HG02884 (cell line): ENCODE measurements around the gene SLMAP.

ENCODE experiments used
- ATAC-seq: cut with Tn5 transposase; IDR thresholded peaks from one replicate; pipeline ENCODE4 v1.9.1; 2021; ENCODE audit warnings: mild to moderate bottlenecking, moderate library complexity; ENCODE audit not compliant: unreplicated experiment

SLMAP gene

GRCh38 chr3:57755741-57756527 lies at the start of gene SLMAP:
Gene SLMAP (plus strand): TSS chr3:57756309. CDS start chr3:57757652, 1,343 bp downstream.
- ATAC-seq: peak; percentile 94

- no peak for ATAC-seq
Observed at GRCh38 chr3:57706462-57706861, 49.6 kb upstream of the SLMAP start.

- ATAC-seq: no peak
Observed at GRCh38 chr3:57709031-57709430, 47.1 kb upstream of the SLMAP start.

- no peak for ATAC-seq
Observed at GRCh38 chr3:57709559-57709958, 46.5 kb upstream of the SLMAP start.

- ATAC-seq: no peak
Observed at GRCh38 chr3:57715686-57716085, 40.4 kb upstream of the SLMAP start.

- ATAC-seq: no peak
Observed at GRCh38 chr3:57717205-57717868, 38.8 kb upstream of the SLMAP start.

GRCh38 chr3:57718118-57718517 lies 38.0 kb upstream of the SLMAP start:
- ATAC-seq: no peak

GRCh38 chr3:57726397-57726796 lies 29.7 kb upstream of the SLMAP start:
- no peak for ATAC-seq

GRCh38 chr3:57727106-57727505 lies 29.0 kb upstream of the SLMAP start:
- no peak for ATAC-seq

GRCh38 chr3:57729334-57730045 lies 26.6 kb upstream of the SLMAP start:
- ATAC-seq: no peak

- ATAC-seq: no peak
Observed at GRCh38 chr3:57730682-57731081, 25.4 kb upstream of the SLMAP start.

GRCh38 chr3:57731311-57731710 lies 24.8 kb upstream of the SLMAP start:
- no peak for ATAC-seq

- no peak for ATAC-seq
Observed at GRCh38 chr3:57733790-57734189, 22.3 kb upstream of the SLMAP start.

- no peak for ATAC-seq
Observed at GRCh38 chr3:57735405-57735804, 20.7 kb upstream of the SLMAP start.

- no peak for ATAC-seq
Observed at GRCh38 chr3:57737840-57738239, 18.3 kb upstream of the SLMAP start.

GRCh38 chr3:57738391-57738790 lies 17.7 kb upstream of the SLMAP start:
- ATAC-seq: no peak

GRCh38 chr3:57740027-57740426 lies 16.1 kb upstream of the SLMAP start:
- ATAC-seq: no peak

GRCh38 chr3:57743496-57743895 lies 12.6 kb upstream of the SLMAP start:
- no peak for ATAC-seq

GRCh38 chr3:57745101-57745500 lies 11.0 kb upstream of the SLMAP start:
- no peak for ATAC-seq

- ATAC-seq: no peak
Observed at GRCh38 chr3:57746156-57747010, 9.7 kb upstream of the SLMAP start.

GRCh38 chr3:57749542-57749941 lies 6.6 kb upstream of the SLMAP start:
- ATAC-seq: no peak
